ENCODE data around the gene ADAMTS14.
"Not testable (repeated sequence)": the region's sequence is repeated elsewhere in the genome, so short reads cannot be mapped to it uniquely, and the experiment has no call there.

ADAMTS14 gene

DNA sequence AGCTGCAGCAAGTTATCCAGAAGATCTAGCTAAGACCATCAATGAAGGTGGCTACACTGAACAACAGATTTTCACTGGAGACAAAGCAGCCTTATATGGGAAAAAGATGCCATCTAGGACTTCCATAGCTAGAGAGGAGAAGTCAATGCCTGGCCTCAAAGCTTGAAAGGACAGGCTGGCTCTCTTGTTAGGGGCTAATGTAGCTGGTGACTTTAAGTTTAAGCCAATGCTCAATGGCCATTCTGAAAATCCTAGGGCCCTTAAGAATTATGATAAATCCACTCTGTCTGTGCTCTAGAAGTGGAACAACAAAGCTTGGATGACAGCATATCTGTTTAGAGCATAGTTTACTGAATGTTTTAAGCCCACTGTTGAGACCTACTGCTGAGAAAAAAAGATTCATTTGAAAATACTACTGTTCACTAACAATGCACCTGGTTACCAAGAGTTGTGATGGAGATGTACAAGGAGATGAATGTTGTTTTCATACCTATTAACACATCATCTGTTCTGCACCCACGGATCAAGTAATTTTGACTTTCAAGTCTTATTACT, 13.6 kb upstream of the ADAMTS14 start:
- DNase-seq (ENCODE audit: low read depth, low spot score), result no peak

DNA sequence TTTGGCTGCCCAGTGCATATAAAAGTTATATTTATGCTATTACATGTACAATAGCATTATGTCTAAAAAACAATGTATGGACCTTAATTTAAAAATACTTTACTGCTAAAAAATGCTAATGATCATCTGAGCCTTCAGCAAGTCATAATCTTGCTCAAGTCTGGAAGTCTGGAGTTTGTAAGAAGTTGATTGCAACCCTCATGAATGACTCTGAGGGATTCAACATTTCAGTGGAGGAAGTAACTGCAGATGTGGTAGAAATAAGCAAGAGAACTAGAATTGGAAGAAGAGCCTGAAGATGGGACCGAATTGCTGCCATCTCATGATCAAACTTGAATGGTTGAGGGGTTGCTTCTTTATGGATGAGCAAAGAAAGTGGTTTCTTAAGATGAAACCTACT, 13.0 kb upstream of the ADAMTS14 start:
- no peak for DNase-seq (ENCODE audit: low read depth, low spot score)

DNA sequence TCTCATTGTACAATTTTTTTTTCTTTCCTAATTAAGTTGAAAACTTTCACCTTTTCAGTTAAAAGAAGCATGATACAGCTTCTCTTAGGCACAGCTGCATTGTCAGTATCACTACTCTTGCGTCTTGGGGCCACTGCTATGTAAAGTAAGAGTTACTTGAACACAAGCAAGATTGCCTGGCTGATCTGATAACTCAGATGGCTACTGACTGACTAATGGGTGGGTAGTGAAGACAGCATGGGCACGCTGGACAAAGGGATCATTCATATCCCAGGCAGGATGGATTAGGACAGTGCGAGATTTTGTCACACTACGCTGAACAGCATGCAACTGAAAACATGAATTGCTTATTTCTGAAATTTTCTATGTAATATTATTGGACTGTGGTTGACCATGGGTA, 11.6 kb upstream of the ADAMTS14 start:
- DNase-seq (ENCODE audit: low read depth, low spot score), result no peak

DNA sequence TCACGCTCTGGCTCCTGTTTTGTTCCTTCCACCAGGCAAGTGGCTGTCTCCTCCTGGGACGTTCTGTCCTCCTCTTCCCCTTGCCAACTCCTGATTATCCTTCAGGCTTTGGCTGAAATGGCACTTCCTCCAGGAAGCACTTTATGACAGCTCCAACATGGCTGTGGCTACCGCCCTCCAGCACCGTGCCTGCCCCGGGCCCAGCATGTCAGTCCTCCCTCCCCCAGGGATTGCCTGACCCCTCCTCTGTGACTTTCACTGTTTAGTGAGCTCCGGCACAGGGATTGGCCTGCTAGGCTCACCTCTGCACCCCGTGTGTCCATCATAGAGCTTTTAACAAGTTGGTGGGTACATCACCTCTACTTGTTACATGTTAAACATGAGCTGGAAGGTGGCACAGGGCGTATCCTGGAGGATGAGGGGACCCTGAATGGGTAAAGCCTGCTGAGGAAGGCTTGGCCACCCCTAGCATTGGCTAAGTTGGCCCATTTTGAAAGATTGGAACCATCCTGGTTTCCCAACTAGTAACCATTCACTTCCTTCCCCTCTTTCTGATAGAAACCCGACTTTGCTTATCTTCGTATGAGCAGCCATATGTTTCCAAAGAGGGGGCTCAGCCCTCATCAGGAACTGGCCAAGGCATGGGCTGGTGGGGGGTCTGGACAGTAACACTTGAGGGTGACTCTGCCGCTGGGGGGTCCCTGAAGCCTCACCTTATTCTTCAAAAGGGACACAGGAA, 10.5 kb upstream of the ADAMTS14 start:
- no peak for DNase-seq (ENCODE audit: low read depth, low spot score)

DNA sequence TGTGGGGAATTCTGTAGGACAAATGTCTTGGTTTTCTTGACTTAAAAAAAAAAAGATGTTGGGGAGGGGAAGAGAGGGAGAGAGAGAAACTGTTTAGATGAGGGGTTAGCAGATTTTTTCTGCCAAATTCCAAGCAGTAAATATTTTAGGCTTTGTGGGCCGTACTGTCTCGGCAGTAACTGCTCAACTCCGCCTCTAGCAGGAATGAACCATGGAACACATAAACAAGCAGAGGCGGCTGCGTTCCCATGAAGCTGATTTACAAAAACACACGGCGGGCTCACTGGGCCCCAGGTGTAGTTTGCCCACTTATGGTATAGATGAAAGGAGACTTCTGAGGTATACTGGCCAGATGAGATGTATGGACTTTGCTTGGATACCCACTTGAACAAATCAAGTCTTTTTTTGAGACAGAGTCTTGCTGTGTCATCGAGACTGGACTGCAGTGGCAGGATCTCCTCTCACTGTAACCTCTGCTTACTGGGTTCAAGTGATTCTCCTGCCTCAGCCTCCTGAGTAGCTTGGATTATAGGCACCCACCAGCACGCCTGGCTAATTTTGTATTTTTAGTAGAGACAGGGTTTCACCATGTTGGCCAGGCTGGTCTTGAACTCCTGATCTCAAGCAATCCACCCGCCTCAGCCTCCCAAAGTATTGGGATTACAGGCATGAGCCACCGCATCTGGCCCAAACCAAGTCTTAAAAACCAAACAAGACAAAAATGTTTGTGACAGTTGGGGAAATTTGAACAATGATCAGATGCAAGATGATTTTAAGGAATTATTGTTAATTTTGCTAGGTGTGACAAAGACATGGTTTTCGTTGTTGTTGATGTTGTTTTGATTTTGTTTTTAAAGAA, 9.7 kb upstream of the ADAMTS14 start:
- no peak for DNase-seq (ENCODE audit: low read depth, low spot score)

DNA sequence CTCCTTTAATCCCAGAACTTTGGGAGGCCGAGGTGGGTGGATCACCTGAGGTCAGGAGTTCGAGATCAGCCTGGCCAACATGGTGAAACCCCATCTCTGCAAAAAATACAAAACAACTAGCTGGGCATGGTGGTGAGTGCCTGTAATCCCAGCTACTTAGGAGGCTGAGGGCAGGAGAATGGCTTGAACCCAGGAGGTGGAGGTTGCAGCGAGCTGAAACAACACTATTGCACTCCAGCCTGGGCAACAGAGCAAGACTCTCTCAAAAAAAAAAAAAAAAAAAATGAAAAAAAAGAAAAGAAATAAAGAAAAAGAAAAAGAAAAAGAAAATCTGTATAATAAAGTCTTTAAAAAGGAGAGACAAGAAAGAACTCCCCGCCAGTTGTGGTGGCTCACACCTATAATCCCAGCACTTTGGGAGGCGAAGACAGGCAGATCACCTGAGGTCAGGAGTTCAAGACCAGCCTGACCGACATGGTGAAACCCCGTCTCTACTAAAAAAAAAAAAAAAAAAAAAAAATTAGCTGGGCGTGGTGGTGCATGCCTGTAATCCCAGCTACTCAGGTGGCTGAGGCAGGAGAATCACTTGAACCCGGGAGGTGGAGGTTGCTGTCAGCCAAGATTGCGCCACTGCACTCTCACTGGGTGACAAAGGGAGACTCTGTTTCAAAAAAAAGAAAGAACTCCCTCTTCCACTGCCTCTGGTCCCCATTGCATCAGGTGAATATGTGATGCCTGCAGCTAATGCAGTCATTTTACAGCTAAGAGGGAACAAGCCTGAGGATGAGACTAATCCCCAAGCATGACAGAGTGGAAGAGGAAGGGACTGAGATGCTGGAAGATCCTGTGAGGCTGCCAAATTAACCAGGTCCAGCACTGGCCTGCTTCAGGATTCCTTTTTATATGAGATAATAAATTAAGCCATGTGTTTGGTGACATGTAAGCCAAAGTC, 8.6 kb upstream of the ADAMTS14 start:
- not testable (repeated sequence) for DNase-seq (ENCODE audit: low read depth, low spot score)

DNA sequence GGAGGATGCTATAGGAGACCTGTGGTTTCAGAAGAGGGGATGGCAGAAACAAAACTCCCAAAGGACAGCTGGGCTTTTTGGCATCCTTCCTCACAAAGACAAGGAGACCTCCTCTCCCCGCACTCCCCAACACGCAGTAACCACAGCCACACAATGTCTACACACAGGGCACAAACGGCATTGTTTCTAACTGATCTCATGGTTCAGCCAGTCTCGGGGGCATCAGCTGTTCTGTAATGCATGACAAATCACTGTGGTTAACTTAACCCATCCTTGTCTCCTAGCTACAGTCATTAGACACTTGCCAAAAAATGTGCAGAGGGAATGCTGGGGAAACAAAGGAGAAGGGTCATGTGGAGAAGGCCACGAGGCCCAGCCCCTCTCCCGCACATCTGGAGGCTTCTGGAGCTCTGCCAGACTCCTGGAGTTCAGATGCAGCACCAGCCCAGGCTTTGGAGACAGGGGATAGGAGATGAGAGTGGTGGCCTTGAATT, 7.6 kb upstream of the ADAMTS14 start:
- DNase-seq (ENCODE audit: low read depth, low spot score), result no peak

DNA sequence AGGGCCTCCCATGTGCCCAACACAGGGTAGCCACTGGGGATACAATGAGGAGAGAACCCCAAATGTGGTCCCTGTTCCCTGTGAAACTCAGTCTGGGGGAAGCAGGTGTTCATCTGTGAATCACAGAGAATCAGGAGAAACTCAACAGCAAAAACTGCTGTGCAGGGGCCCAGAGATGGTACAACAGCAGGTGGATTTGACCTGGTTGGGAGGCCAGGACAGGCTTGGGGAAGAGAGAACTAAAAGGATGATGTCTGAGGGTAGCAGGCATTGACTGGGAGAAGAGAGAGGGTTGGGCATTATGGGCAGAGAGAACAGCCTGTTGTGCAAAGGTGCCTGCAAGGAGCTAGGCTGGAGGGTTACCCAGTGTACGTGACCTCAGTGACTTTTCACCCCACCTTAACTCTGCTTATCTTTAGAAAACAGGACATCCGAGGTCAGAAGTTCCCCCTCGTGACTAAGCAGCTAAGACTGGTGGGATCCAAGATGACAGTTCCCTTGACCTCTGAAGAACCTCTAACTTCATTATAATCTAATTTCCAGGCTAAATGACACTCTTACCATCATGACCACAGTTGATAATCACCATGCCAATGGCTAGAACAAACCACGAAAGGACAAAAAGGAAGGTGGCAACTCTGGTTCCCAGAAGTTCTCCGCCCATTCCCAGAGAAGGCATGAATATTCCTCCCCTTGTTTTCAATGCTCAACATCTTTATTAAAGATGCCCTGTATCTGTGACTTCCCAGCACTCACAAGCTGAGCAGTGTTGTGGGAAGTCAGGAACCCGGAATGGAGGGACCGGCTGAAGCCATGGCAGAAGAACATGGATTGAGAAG, 5.1 kb upstream of the ADAMTS14 start:
- DNase-seq (ENCODE audit: low read depth, low spot score), result no peak

DNA sequence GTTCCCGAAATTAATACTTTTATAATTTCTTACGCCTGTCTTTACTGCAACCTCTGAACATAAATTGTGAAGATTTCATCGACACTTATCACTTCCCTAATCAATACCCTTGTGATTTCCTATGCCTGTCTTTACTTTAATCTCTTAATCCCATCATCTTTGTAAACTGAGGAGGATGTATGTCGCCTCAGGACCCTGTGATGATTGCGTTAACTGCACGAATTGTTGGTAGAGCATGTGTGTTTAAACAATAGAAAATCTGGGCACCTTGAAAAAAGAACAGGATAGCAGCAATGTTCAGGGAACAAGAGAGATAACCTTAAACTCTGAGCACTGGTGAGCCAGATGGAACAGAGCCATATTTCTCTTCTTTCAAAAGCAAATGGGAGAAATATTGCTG, 4.5 kb upstream of the ADAMTS14 start:
- DNase-seq (ENCODE audit: low read depth, low spot score), result not testable (repeated sequence)

DNA sequence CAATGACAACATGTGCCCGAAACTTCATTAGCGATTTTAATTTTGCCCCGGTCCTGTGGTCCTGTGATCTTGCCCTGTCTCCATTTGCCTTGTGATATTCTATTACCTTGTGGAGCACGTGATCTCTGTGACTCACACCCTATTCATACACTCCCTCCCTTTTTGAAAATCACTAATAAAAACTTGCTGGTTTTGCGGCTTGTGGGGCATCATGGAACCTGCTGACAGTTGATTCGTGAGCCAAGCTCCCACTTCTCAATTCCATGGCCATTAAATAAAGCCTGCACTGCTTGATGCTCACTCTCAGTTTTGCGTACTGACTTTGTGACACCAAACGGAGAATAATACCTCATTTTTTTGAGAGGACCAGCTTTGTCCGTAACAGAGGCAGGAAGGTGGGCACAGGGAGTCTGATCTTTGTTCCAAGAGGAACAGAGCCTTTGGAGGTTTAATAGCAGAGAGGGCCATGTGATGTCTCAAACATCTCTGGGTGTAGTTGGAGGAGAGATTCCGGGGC, 3.8 kb upstream of the ADAMTS14 start:
- DNase-seq (ENCODE audit: low read depth, low spot score), result no peak

DNA sequence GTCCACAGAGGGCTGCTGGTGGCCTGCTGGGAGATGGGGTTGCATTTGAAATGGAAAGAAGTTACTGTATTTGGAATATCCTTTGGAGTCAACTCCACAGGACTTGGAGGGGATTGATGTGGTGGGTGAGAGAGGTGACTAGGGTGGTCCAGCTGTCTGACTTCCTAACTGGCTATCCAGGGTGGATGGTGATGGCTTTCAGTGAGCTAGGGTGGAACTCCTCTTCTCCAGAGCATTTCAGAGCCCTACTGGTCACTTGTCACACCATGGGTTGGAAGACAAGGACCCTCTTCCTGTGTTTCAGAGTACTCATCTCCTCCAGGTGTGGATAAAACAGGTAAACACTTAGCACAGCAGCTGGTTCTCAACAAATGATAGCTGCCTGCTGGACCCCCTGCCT, 3.3 kb upstream of the ADAMTS14 start:
- no peak for DNase-seq (ENCODE audit: low read depth, low spot score)

DNA sequence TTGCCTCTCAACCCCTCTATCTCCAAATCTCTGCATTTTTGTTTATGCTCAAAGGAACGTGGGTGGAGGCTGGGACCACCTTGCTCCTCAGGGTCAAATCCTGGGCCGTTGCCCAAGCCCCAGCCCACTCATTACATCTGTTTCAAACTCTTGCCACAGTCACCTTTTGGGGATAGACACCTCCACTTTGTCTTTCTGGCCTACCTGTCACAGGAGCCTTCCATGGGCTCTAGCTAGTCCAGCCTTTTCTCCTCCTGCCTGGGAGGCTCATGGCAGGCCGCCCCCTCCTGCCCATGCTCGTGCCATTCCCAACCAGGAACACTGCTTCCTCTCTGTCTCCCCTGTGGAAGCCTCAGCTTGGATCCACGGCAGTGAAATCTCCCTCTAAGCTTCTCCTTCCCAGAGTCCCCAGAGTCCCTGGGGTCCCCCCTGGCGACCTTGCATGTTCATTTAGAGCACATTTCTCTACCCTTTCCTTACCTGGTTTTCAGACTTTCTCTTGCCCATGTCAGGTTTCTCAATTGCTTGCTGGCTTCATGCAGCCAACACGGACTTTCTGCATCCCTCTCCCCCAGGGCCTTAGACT, 2.5 kb upstream of the ADAMTS14 start:
- no peak for DNase-seq (ENCODE audit: low read depth, low spot score)

DNA sequence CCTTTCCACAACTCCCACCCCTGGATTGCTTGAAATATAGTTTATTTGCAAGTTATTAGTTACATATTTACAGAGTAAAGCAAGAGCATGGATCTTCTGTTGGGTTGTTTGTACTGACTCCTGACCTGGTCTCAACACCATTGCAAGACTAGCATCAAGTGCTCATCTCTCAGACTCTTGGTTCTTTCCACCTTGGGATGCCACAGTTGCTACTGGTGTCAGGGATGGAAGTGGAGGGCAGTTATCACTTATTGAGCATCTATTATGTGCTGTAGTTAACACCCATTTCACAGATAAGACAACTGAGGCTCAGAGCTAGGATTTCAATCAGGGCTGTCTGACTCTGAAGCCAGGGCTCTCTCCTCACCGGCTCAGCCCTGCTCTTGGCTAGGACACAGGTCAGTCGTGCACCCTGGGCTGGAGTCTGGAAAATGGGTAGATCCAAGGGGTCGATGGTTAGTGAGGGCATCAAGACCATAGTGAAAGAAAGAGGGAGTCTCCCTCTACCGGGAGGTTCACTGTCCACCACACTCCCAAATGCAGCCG, 614 bp upstream of the ADAMTS14 start:
- DNase-seq (ENCODE audit: low read depth, low spot score), result peak; percentile 20

DNA sequence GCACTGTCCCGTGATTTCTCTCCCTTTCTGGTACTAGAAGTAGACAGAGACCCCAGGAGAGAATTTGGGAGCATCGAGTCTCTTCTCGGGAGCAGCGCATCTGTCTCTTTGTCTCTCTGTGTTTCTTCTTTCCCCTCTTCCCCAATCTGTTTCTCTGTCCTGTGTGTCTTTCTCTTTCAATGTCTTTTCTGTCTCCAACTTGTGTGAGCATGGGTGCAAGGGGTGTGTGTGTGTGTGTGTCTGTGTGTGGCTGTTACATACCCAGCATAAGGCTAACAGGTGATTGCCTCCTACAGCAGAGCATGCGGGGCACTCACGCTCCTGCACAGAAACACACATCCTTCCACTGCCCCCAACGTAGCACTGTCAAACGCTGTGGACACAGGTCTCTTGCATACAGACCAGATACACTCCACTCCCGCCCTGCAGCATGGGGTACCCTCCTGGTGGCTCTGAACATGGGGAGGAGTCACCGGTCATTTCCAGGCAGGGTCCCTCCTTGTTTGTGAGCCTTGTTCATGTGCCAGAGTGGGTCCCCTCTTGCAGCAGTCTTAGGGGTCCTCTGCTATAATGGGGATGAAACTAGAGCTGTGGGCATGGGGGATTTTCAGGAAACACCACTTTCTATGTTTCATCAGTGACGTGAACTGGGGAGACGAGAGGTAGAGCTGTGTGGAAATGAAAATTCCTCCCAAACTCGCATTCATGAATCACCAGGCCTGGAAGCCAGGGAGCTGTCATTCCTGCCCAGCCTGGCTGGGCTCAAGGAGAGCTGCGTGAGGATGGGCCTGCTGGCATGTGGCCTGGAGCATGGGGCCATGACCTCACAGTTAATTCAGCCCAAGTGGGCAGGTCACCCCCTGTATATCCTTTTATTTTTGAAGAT, 980 bp downstream of the ADAMTS14 start:
- DNase-seq (ENCODE audit: low read depth, low spot score), result no peak

DNA sequence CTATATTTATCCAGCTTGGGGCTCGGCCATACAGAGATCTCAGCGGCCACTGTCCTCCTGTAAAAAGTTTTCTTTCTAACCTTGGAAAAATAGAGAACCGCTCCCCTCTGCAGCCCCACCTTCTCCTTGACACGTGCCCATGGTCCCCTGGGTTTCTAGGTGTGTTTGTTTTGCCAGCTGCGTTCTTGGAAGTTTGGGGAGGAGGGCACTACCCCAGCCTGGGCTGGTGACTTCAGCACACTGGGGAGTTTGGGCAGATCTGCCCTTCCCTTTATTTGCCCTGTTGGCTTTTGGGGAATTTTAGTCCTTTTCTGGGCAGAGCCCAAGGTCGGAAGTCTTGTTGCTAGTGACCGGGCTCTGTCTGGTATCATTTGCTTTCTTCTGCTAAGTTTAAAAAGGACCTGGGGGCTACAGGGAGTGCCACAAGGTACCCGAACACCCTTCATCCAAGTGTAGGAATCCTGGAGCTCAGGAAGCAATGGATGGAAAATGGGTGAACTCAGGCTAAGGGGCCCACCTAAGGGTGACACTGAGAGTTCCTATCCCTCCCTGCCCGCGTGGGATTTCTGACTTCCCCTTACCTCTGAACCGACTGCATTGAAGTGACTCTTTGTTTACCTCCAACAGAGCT, 1.7 kb downstream of the ADAMTS14 start:
- no peak for DNase-seq (ENCODE audit: low read depth, low spot score)

DNA sequence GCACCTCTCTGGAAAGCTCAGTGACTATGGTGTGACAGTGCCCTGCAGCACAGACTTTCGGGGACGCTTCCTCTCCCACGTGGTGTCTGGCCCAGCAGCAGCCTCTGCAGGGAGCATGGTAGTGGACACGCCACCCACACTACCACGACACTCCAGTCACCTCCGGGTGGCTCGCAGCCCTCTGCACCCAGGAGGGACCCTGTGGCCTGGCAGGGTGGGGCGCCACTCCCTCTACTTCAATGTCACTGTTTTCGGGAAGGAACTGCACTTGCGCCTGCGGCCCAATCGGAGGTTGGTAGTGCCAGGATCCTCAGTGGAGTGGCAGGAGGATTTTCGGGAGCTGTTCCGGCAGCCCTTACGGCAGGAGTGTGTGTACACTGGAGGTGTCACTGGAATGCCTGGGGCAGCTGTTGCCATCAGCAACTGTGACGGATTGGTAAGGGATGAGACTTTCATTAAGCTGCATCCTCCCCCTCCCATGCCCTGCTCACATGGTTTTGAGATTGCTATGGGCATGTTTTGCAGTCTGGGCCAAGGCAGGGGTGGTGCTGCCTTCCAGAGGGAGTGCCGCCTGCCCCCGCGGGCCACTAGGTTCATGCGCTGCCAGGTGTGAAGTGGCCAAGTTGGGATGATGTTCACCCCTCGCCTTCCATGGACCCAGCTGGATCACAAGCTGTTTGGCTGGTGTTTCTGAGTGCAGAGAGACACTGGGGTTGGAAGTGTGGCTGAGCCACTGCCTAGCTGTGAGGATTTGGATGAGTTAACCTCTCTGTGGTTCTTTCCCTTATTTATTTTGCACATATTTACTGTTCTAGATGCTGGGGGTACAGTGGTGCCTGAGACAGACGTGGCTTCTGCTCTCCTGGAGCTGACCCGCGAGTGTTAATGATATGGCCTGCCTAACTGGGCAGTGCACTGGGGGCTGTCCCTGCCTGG, 2.5 kb downstream of the ADAMTS14 start:
- DNase-seq (ENCODE audit: low read depth, low spot score), result no peak
